NT2/D1 (cell line): ENCODE results near the gene FKBP8.
"Not testable (repeated sequence)": the region's sequence is repeated elsewhere in the genome, so short reads cannot be mapped to it uniquely, and the experiment has no call there.

Source experiments
- DNase-seq: peaks from one replicate; pipeline ENCODE4 v3.0.0-alpha.2; 2011; ENCODE audit warnings: low read depth, low spot score
- H3K27me3 ChIP-seq: 2 replicates; pipeline ENCODE4 v1.6.0; 2011; ENCODE audit warnings: mild to moderate bottlenecking; ENCODE audit not compliant: insufficient read length, insufficient read depth
- H3K36me3 ChIP-seq: 2 replicates; pipeline ENCODE4 v1.6.1; 2011; ENCODE audit warnings: mild to moderate bottlenecking, low read length, mixed read lengths; ENCODE audit not compliant: insufficient read depth, insufficient read length
- H3K4me1 ChIP-seq: 2 replicates; pipeline ENCODE4 v1.5.1; 2011; ENCODE audit not compliant: insufficient read depth, insufficient read length
- H3K4me3 ChIP-seq: 2 replicates; pipeline ENCODE4 v1.5.1; 2011; ENCODE audit warnings: low read depth; ENCODE audit not compliant: insufficient read length
- H3K9ac ChIP-seq: 2 replicates; pipeline ENCODE4 v1.6.0; 2011; ENCODE audit warnings: low read depth; ENCODE audit not compliant: insufficient read length
- H3K9me3 ChIP-seq: 2 replicates; pipeline ENCODE4 v1.5.1; 2011; ENCODE audit warnings: mild to moderate bottlenecking, low read length; ENCODE audit not compliant: insufficient read depth
- SUZ12 ChIP-seq: IDR thresholded peaks from 2 replicates; pipeline ENCODE4 v1.6.1; 2011; ENCODE audit not compliant: insufficient read length, insufficient read depth; ENCODE audit errors: extremely low read depth
- YY1 ChIP-seq: IDR thresholded peaks from 2 replicates; pipeline ENCODE4 v1.6.1; 2011; ENCODE audit not compliant: insufficient read length, insufficient read depth
- ZNF274 ChIP-seq: IDR thresholded peaks from 2 replicates; pipeline ENCODE4 v1.6.1; 2011; ENCODE audit warnings: mild to moderate bottlenecking, low read depth, low read length

The FKBP8 gene

GRCh38 chr19:18526316-18526715 is 17.1 kb downstream of the FKBP8 start:
- Histone ChIP-seq H3K9me3 (no peaks in the 10 kb centered on the region), H3K4me1 (no peaks in the 10 kb centered on the region), H3K4me3 (no peak overlapping the region), H3K36me3 (peaks cover 11% of the 10 kb centered on the region), H3K27me3 (no peaks in the 10 kb centered on the region), H3K9ac (no peak overlapping the region)
- TF ChIP-seq SUZ12 (no peak), YY1 (no peak), ZNF274 (no peak)
- DNase-seq: no peak

- no peaks in the 10 kb centered on the region for H3K9me3 ChIP-seq
- no peak overlapping the region for H3K9ac ChIP-seq
- H3K4me3 ChIP-seq: no peak overlapping the region
- TF ChIP-seq SUZ12 (no peak), YY1 (no peak), ZNF274 (no peak)
- no peaks in the 10 kb centered on the region for H3K27me3 ChIP-seq
- H3K36me3 ChIP-seq: peaks cover 3% of the 10 kb centered on the region
- DNase-seq: no peak
- peaks cover 3% of the 10 kb centered on the region for H3K4me1 ChIP-seq
These were observed 19.5 kb downstream of the FKBP8 start for GRCh38 chr19:18523841-18524240.

- DNase-seq, H3K9ac ChIP-seq: not testable (repeated sequence)
These were observed 20.4 kb downstream of the FKBP8 start for GRCh38 chr19:18522862-18523440.

GRCh38 chr19:18522124-18522861 is 21.1 kb downstream of the FKBP8 start:
- H3K4me1 ChIP-seq: peaks cover 6% of the 10 kb centered on the region
- peak; percentile 99 for DNase-seq
- H3K9ac ChIP-seq: no peak overlapping the region
- TF ChIP-seq SUZ12: no peak
- H3K9me3 ChIP-seq: no peaks in the 10 kb centered on the region
- no peaks in the 10 kb centered on the region for H3K27me3 ChIP-seq
- peaks cover 3% of the 10 kb centered on the region for H3K36me3 ChIP-seq
- no peak overlapping the region for H3K4me3 ChIP-seq

More at GRCh38 chr19:18522862-18523440, 20.4 kb downstream of the FKBP8 start:
- H3K36me3 ChIP-seq, H3K4me1 ChIP-seq, H3K4me3 ChIP-seq, H3K9me3 ChIP-seq, H3K27me3 ChIP-seq: not testable (repeated sequence)

GRCh38 chr19:18521692-18522123 is 21.7 kb downstream of the FKBP8 start, which contains the start of gene ELL:
Gene ELL, minus strand, starts transcription at chr19:18522070. Its CDS starts 15 bp downstream, at chr19:18522055.
- Histone ChIP-seq H3K36me3 (peaks cover 3% of the 10 kb centered on the region), H3K4me1 (peaks cover 10% of the 10 kb centered on the region), H3K4me3 (peak within 1 kb of the TSS; percentile 100), H3K9me3 (no peaks in the 10 kb centered on the region), H3K27me3 (no peaks in the 10 kb centered on the region), H3K9ac (peak within 1 kb of the TSS; percentile 100)
- TF ChIP-seq ZNF274 (no peak), YY1 (peak; percentile 82)
- DNase-seq: no peak

GRCh38 chr19:18520848-18521691 is 22.3 kb downstream of the FKBP8 start:
- peaks cover 3% of the 10 kb centered on the region for H3K36me3 ChIP-seq
- TF ChIP-seq YY1: no peak
- TF ChIP-seq ZNF274: no peak
- TF ChIP-seq SUZ12: no peak
- no peaks in the 10 kb centered on the region for H3K27me3 ChIP-seq
- peak overlapping the region; percentile 100 for H3K4me3 ChIP-seq
- no peaks in the 10 kb centered on the region for H3K9me3 ChIP-seq
- DNase-seq: no peak
- H3K4me1 ChIP-seq: peaks cover 17% of the 10 kb centered on the region
- peak overlapping the region; percentile 100 for H3K9ac ChIP-seq

- peak overlapping the region; percentile 100 for H3K9ac ChIP-seq
- TF ChIP-seq SUZ12 (no peak), ZNF274 (no peak), YY1 (no peak)
- DNase-seq: peak; percentile 47
- H3K4me1 ChIP-seq: peaks cover 25% of the 10 kb centered on the region
- H3K27me3 ChIP-seq: no peaks in the 10 kb centered on the region
- H3K36me3 ChIP-seq: peaks cover 3% of the 10 kb centered on the region
- H3K9me3 ChIP-seq: no peaks in the 10 kb centered on the region
- H3K4me3 ChIP-seq: peak overlapping the region; percentile 100
These were observed 23.2 kb downstream of the FKBP8 start for GRCh38 chr19:18519962-18520847.
